Panc1 (cell line): Measurements from ENCODE around the gene GZMA.

Source experiments
- CTCF ChIP-seq: fragments of 450-650 bp; IDR thresholded peaks from 2 replicates; pipeline ENCODE4 v1.5.1; 2017; ENCODE audit warnings: mild to moderate bottlenecking
- POLR2AphosphoS5 ChIP-seq: IDR thresholded peaks from 2 replicates; pipeline ENCODE4 v1.6.1; 2012; ENCODE audit warnings: mild to moderate bottlenecking, low read depth, low read length, moderate library complexity
- TCF7L2 ChIP-seq: IDR thresholded peaks from 2 replicates; pipeline ENCODE4 v1.6.1; 2011; ENCODE audit warnings: mild to moderate bottlenecking, low read depth, low read length, inconsistent platforms

DNA sequence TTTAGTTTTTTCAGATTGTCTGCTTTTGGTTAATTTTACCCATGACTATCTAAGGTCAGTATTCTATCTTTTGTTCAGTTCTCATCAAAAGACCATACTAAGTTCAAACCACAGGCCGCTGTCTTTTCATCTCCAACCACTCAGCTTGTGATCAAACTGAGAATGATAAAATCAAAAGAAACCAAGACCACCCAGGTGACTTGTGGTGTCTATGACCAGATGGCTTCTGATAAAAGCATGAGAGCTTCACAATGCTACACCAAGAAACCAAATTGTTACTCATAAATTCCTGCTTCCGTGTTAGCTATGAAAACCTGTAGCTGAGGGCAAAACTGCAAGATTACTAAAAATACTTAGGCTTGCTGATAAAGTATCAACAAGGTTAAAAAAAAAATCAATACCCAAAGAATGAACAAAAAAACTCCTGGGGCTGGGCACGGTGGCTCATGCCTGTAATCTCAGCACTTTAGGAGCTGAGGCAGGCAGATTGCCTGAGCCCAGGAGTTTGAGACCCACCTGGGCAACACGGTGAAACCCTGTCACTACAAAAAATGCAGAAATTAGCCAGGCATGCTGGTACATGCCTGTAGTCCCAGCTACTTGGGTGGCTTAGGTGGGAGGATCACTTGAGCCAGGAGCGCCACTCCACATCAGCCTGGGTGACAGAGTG is 31.7 kb downstream of the GZMA start:
- TF ChIP-seq CTCF (no peak), POLR2AphosphoS5 (no peak), TCF7L2 (no peak)
